DOHH2 (cell line): ENCODE measurements around the gene ATP2C1.
A peak's percentile ranks its signal among the peaks of the same experiment; 100 is the strongest.

Source experiments
- H3F3A ChIP-seq: fragments of 200-600 bp; sonication (generic), shearing (Covaris generic); 2 replicates; pipeline ENCODE4 v1.6.0; 2016; ENCODE audit warnings: antibody characterized with exemption, mild to moderate bottlenecking; ENCODE audit not compliant: control insufficient read depth, insufficient read depth
- H3K27ac ChIP-seq: fragments of 200-600 bp; sonication (generic); 2 replicates; pipeline ENCODE4 v1.5.1; 2014; ENCODE audit warnings: low read depth, mild to moderate bottlenecking, low read length, moderate library complexity
- H3K27me3 ChIP-seq: fragments of 200-600 bp; sonication (generic); 2 replicates; pipeline ENCODE4 v1.6.1; 2014; ENCODE audit warnings: mild to moderate bottlenecking, low read length, mixed read lengths; ENCODE audit not compliant: control insufficient read depth
- H3K36me3 ChIP-seq: fragments of 200-600 bp; sonication (generic); 2 replicates; pipeline ENCODE4 v1.6.1; 2014; ENCODE audit warnings: mild to moderate bottlenecking, low read length, moderate library complexity, mixed read lengths; ENCODE audit not compliant: control insufficient read depth
- H3K4me1 ChIP-seq: fragments of 200-600 bp; sonication (generic); 2 replicates; pipeline ENCODE4 v1.6.1; 2014; ENCODE audit warnings: mild to moderate bottlenecking, low read length, mixed read lengths; ENCODE audit not compliant: control insufficient read depth
- H3K4me2 ChIP-seq: fragments of 200-600 bp; sonication (generic); 2 replicates; pipeline ENCODE4 v1.6.0; 2014; ENCODE audit warnings: mild to moderate bottlenecking, low read length, moderate library complexity
- H3K4me3 ChIP-seq: fragments of 200-600 bp; sonication (generic); 2 replicates; pipeline ENCODE4 v1.5.1; 2014; ENCODE audit warnings: mild to moderate bottlenecking, low read length, mixed read lengths
- H3K79me2 ChIP-seq: fragments of 200-600 bp; sonication (generic); 2 replicates; pipeline ENCODE4 v1.6.1; 2014; ENCODE audit warnings: mild to moderate bottlenecking, low read length, mixed read lengths; ENCODE audit not compliant: control insufficient read depth
- H3K9me2 ChIP-seq: fragments of 200-600 bp; sonication (generic); replicated peaks from 2 replicates; pipeline ENCODE4 v1.6.1; 2014; ENCODE audit warnings: mild to moderate bottlenecking, low read length, mixed read lengths; ENCODE audit not compliant: control insufficient read depth
- H3K9me3 ChIP-seq: fragments of 200-600 bp; sonication (generic); 2 replicates; pipeline ENCODE4 v1.6.1; 2014; ENCODE audit warnings: antibody characterized with exemption, low read length, mixed read lengths; ENCODE audit not compliant: control insufficient read depth, insufficient read depth
- H4K20me1 ChIP-seq: fragments of 200-600 bp; sonication (generic); 2 replicates; pipeline ENCODE4 v1.6.0; 2014; ENCODE audit warnings: low read depth, mild to moderate bottlenecking, antibody characterized with exemption, low read length, moderate library complexity; ENCODE audit not compliant: control insufficient read depth, insufficient read depth
- CTCF ChIP-seq: fragments of 200-600 bp; sonication (generic); IDR thresholded peaks from one replicate; pipeline ENCODE4 v1.5.1; 2014; ENCODE audit warnings: antibody characterized with exemption, mild to moderate bottlenecking, low read depth, low read length; ENCODE audit not compliant: poor library complexity, severe bottlenecking
- EZH2phosphoT487 ChIP-seq: fragments of 200-600 bp; sonication (generic); IDR thresholded peaks from 2 replicates; pipeline ENCODE4 v1.6.1; 2017; ENCODE audit warnings: borderline replicate concordance, mild to moderate bottlenecking, antibody characterized with exemption, low read length, moderate library complexity, mixed read lengths

The ATP2C1 gene

GRCh38 chr3:130893376-130894129, at the start of gene ATP2C1:
Gene ATP2C1, plus strand, starts transcription at chr3:130894084. Its CDS starts 686 bp downstream, at chr3:130894770.
- no peaks in the 10 kb centered on the region for H3K9me3 ChIP-seq
- H3K36me3 ChIP-seq, result no peaks in the 10 kb centered on the region
- H3F3A ChIP-seq, result no peaks in the 10 kb centered on the region
- H3K9me2 ChIP-seq, result no peaks in the 10 kb centered on the region
- peaks cover 26% of the 10 kb centered on the region for H3K4me1 ChIP-seq
- peak within 1 kb of the TSS; percentile 61 for H3K27ac ChIP-seq
- H3K27me3 ChIP-seq, result no peaks in the 10 kb centered on the region
- H4K20me1 ChIP-seq, result no peaks in the 10 kb centered on the region
- H3K4me3 ChIP-seq, result peak within 1 kb of the TSS; percentile 92
- peaks cover 52% of the 10 kb centered on the region for H3K79me2 ChIP-seq
- H3K4me2 ChIP-seq, result peak within 1 kb of the TSS; percentile 75
- TF ChIP-seq EZH2phosphoT487, result no peak
- TF ChIP-seq CTCF, result no peak

- Histone ChIP-seq H3K4me3 (no peak overlapping the region), H3K4me1 (peaks cover 7% of the 10 kb centered on the region), H3F3A (no peaks in the 10 kb centered on the region), H3K27ac (no peak overlapping the region), H3K4me2 (no peak overlapping the region), H3K79me2 (no peaks in the 10 kb centered on the region), H3K9me2 (no peaks in the 10 kb centered on the region), H3K27me3 (no peaks in the 10 kb centered on the region), H3K36me3 (no peaks in the 10 kb centered on the region), H3K9me3 (no peaks in the 10 kb centered on the region), H4K20me1 (no peaks in the 10 kb centered on the region)
- TF ChIP-seq EZH2phosphoT487 (no peak), CTCF (no peak)
Observed at GRCh38 chr3:130844462-130844861, 49.4 kb upstream of the ATP2C1 start.

GRCh38 chr3:130846181-130846580, 47.7 kb upstream of the ATP2C1 start:
- Histone ChIP-seq H3F3A (no peaks in the 10 kb centered on the region), H3K4me3 (no peak overlapping the region), H3K27ac (no peak overlapping the region), H3K9me3 (no peaks in the 10 kb centered on the region), H4K20me1 (no peaks in the 10 kb centered on the region), H3K9me2 (no peaks in the 10 kb centered on the region), H3K4me1 (peaks cover 6% of the 10 kb centered on the region; the same call in 1 of the 2 replicates), H3K36me3 (no peaks in the 10 kb centered on the region), H3K79me2 (no peaks in the 10 kb centered on the region), H3K4me2 (no peak overlapping the region), H3K27me3 (peaks cover 14% of the 10 kb centered on the region)
- TF ChIP-seq EZH2phosphoT487 (no peak), CTCF (no peak)
